Loucy (cell line): ENCODE measurements around the gene IFITM1.

Experiments used
- CTCF ChIP-seq: fragments of 200-600 bp; sonication (generic); conservative IDR thresholded peaks from 2 replicates; pipeline ENCODE4 v1.5.1; 2014; ENCODE audit warnings: mild to moderate bottlenecking, antibody characterized with exemption, low read length
- EZH2phosphoT487 ChIP-seq: fragments of 200-600 bp; IDR thresholded peaks from 2 replicates; pipeline ENCODE4 v1.6.1; 2018; ENCODE audit warnings: antibody characterized with exemption, mild to moderate bottlenecking, moderate library complexity, borderline replicate concordance

GRCh38 chr11:313787-314553 lies at the start of gene IFITM1:
- TF ChIP-seq CTCF, result no peak
- TF ChIP-seq EZH2phosphoT487, result no peak
